ENCODE measurements around the gene EGFR. TPM values are rescaled to one million over a fixed set of nuclear protein-coding genes. Genes with fewer than 3 reads are reported as not detected.

Gene EGFR
- total RNA-seq, 1 experiment from 2014 or later = 50.0 TPM

- peak; percentile 18; the same call in 1 of the 2 replicates for ATAC-seq
- no TSS peak for BruUV-seq (replicated peaks)
- CTCF ChIA-PET = no interaction called here
Measured at GRCh38 chr7:55212176-55212575, 193.4 kb downstream of the EGFR start.

GRCh38 chr7:55212838-55213237 is 194.0 kb downstream of the EGFR start:
- Histone ChIP-seq H3K4me1 (ENCODE audit: insufficient read depth, low read length) (no peaks in the 10 kb centered on the region), H3K9me2 (replicated peaks; ENCODE audit: low read length) (no peaks in the 10 kb centered on the region), H3K4me2 (ENCODE audit: low read length) (no peak overlapping the region), H3K4me3 (ENCODE audit: low read length) (no peak overlapping the region), H2AFZ (ENCODE audit: low read length) (no peak overlapping the region), H3K9ac (ENCODE audit: low read length) (no peak overlapping the region), H4K20me1 (ENCODE audit: low read length) (no peaks in the 10 kb centered on the region), H3K79me2 (ENCODE audit: low read length) (no peaks in the 10 kb centered on the region), H3K9me3 (ENCODE audit: low read length) (no peaks in the 10 kb centered on the region), H3K27ac (ENCODE audit: low read length) (no peak overlapping the region), H3K27me3 (ENCODE audit: low read length) (no peaks in the 10 kb centered on the region), H3K36me3 (ENCODE audit: low read depth, low read length) (peaks cover 7% of the 10 kb centered on the region; the same call in 1 of the 2 replicates), H3F3A (ENCODE audit: low read length, unreplicated experiment) (no peaks in the 10 kb centered on the region)
- ATAC-seq (peak; percentile 31), DNase-seq (no peak)
- BruUV-seq (replicated peaks) = no TSS peak
- intact Hi-C loops (cut with micrococcal nuclease) = no loop called here
- no peak for TF ChIP-seq EZH2phosphoT487 (IDR thresholded peaks at IDR 0.05; ENCODE audit: borderline replicate concordance, low read length)
- TF ChIP-seq CTCF (conservative IDR thresholded peaks at IDR 0.05; ENCODE audit: low read depth, low read length) = no peak
- TF ChIP-seq EZH2 (IDR thresholded peaks at IDR 0.05; ENCODE audit: low read length, unreplicated experiment) = no peak
- CTCF ChIA-PET = no interaction called here
- POLR2A ChIA-PET (ENCODE audit: unreplicated experiment) = no interaction called here

More at GRCh38 chr7:55212176-55212575, 193.4 kb downstream of the EGFR start:
- H3K36me3 ChIP-seq (ENCODE audit: low read depth, low read length) = peaks cover 14% of the 10 kb centered on the region; the same call in 1 of the 2 replicates
- no peak overlapping the region for H3K4me3 ChIP-seq (ENCODE audit: low read length)
- no peaks in the 10 kb centered on the region for H4K20me1 ChIP-seq (ENCODE audit: low read length)
- H3K4me1 ChIP-seq (ENCODE audit: insufficient read depth, low read length) = no peaks in the 10 kb centered on the region
- H3K9me2 ChIP-seq (replicated peaks; ENCODE audit: low read length) = no peaks in the 10 kb centered on the region
- POLR2A ChIA-PET (ENCODE audit: unreplicated experiment) = no interaction called here
- DNase-seq = no peak
- no peak overlapping the region for H2AFZ ChIP-seq (ENCODE audit: low read length)
- H3K9ac ChIP-seq (ENCODE audit: low read length) = no peak overlapping the region
- no peaks in the 10 kb centered on the region for H3F3A ChIP-seq (ENCODE audit: low read length, unreplicated experiment)
- intact Hi-C loops (cut with micrococcal nuclease) = no loop called here
- H3K9me3 ChIP-seq (ENCODE audit: low read length) = no peaks in the 10 kb centered on the region
- H3K79me2 ChIP-seq (ENCODE audit: low read length) = no peaks in the 10 kb centered on the region
- H3K4me2 ChIP-seq (ENCODE audit: low read length) = no peak overlapping the region
- H3K27me3 ChIP-seq (ENCODE audit: low read length) = no peaks in the 10 kb centered on the region
- H3K27ac ChIP-seq (ENCODE audit: low read length) = no peak overlapping the region
- no peak for TF ChIP-seq EZH2 (IDR thresholded peaks at IDR 0.05; ENCODE audit: low read length, unreplicated experiment)
- TF ChIP-seq CTCF (conservative IDR thresholded peaks at IDR 0.05; ENCODE audit: low read depth, low read length) = no peak
- TF ChIP-seq EZH2phosphoT487 (IDR thresholded peaks at IDR 0.05; ENCODE audit: borderline replicate concordance, low read length) = no peak

GRCh38 chr7:55214707-55215106 is 195.9 kb downstream of the EGFR start:
- Histone ChIP-seq H3K9me3 (ENCODE audit: low read length) (no peaks in the 10 kb centered on the region), H3K9ac (ENCODE audit: low read length) (no peak overlapping the region), H3K27me3 (ENCODE audit: low read length) (no peaks in the 10 kb centered on the region), H3F3A (ENCODE audit: low read length, unreplicated experiment) (no peaks in the 10 kb centered on the region), H3K79me2 (ENCODE audit: low read length) (no peaks in the 10 kb centered on the region), H3K36me3 (ENCODE audit: low read depth, low read length) (no peaks in the 10 kb centered on the region; the same call in 1 of the 2 replicates), H2AFZ (ENCODE audit: low read length) (no peak overlapping the region), H3K4me2 (ENCODE audit: low read length) (no peak overlapping the region), H3K4me3 (ENCODE audit: low read length) (no peak overlapping the region), H3K9me2 (replicated peaks; ENCODE audit: low read length) (no peaks in the 10 kb centered on the region), H3K4me1 (ENCODE audit: insufficient read depth, low read length) (no peaks in the 10 kb centered on the region), H3K27ac (ENCODE audit: low read length) (no peak overlapping the region), H4K20me1 (ENCODE audit: low read length) (no peaks in the 10 kb centered on the region)
- TF ChIP-seq EZH2phosphoT487 (IDR thresholded peaks at IDR 0.05; ENCODE audit: borderline replicate concordance, low read length) (no peak), EZH2 (IDR thresholded peaks at IDR 0.05; ENCODE audit: low read length, unreplicated experiment) (no peak), CTCF (conservative IDR thresholded peaks at IDR 0.05; ENCODE audit: low read depth, low read length) (no peak)
- BruUV-seq (replicated peaks) = no TSS peak
- intact Hi-C loops (cut with micrococcal nuclease) = no loop called here
- ChIA-PET POLR2A (ENCODE audit: unreplicated experiment) (no interaction called here), CTCF (no interaction called here)
- no peak for ATAC-seq
- no peak for DNase-seq
